ENCODE measurements around the gene CLTCL1. TPM values are rescaled to one million over a fixed set of nuclear protein-coding genes. Genes with fewer than 3 reads are reported as not detected.
A peak's percentile ranks its signal among the peaks of the same experiment; 100 is the strongest.

The CLTCL1 gene
- total RNA-seq, 2 donors from 2014 or later: 1.3 to 3.3 TPM

DNA sequence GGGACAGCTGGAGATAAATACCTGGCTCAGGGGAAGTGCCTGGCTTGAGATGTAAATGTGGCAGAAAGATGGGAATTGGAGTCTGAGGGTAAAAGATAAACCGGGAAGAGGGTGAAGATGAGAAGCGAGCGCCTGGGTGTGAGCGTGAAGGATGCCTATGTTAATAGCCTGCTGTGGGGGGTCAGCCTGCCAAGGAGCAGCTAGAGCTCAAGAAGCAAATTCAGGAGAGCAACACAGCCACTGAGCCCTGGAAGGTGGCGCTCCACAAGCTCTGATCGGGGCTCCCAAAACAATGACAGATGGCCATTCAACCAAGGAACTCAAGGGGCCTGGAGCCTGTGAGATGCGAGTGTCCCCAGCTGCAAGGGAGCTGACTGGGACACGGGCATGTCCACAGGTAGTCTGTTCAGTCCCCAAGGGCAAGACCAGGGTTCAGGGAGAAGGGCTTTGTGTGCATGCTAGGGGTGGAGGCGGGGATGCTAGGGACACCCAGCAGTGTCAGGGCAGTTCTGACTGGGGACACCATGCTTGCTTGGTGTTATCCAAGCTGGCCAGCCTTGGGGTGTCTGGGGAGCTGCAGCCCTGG, 144.2 kb downstream of the CLTCL1 start:
- DNase-seq (ENCODE audit: low spot score in 2 of 2) (no peak), ATAC-seq (no peak)
- no peak overlapping the region for H3K27ac Mint-ChIP-seq
- peaks cover 23 to 24% of the 10 kb centered on the region in 2 donors for H3K36me3 Mint-ChIP-seq
- H3K9me3 Mint-ChIP-seq: no peaks in the 10 kb centered on the region

DNA sequence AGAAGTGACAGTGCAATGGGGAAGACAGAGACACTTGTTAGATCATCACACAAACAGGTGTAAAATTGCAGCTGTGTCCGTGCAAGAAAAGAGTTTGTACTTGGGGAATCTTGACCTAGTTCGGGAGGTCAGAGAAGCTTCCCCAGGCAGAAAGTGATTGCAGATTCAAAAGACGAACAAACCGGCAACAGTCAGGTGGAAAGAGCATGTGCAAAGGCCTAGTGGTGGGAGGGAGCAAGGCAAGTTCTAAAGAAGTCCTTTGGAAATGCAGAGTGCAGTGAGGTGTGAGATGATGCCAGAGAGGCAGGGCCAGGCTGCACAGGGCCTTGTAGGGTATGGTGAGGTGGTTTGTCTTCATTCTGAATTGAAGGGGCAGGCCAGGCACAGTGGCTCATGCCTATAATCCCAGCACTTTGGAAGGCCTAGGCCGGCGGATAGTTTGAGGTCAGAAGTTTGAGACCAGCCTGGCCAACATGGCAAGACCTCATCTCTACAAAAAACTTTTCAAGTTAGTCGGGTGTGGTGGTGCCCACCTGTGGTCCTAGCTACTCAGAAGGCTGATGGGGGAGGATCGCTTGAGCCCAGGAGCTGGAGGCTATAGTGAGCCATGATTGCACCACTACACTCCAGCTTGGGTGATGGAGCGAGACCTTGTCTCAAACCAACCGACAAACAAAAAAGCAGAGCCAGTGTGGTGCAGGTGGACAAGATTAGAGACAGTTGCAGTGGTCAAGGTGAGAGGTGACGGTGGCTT, 145.1 kb downstream of the CLTCL1 start:
- ATAC-seq (no peak), DNase-seq (ENCODE audit: low spot score in 2 of 2) (no peak)
- Mint-ChIP-seq H3K27ac (no peak overlapping the region), H3K36me3 (peaks cover 16 to 17% of the 10 kb centered on the region in 2 donors), H3K9me3 (no peaks in the 10 kb centered on the region)

GRCh38 chr22:19143967-19144400, 147.5 kb downstream of the CLTCL1 start:
- DNase-seq (ENCODE audit: low spot score in 2 of 2): peak in 1 of 2 donors; percentile 40
- Mint-ChIP-seq H3K27ac (peak overlapping the region; percentile 99 to 100), H3K9me3 (no peaks in the 10 kb centered on the region), H3K36me3 (peaks cover 10% of the 10 kb centered on the region in 2 donors)
- peak; percentile 41 to 55 for ATAC-seq

- Mint-ChIP-seq H3K36me3 (peaks cover 10% of the 10 kb centered on the region in 2 donors), H3K9me3 (no peaks in the 10 kb centered on the region), H3K27ac (peak overlapping the region; percentile 99 to 100)
- DNase-seq (ENCODE audit: low spot score in 2 of 2): no peak
- ATAC-seq: no peak
Measured at GRCh38 chr22:19143212-19143611, 148.3 kb downstream of the CLTCL1 start.

GRCh38 chr22:19142394-19142793, 149.1 kb downstream of the CLTCL1 start:
- no peaks in the 10 kb centered on the region for H3K9me3 Mint-ChIP-seq
- DNase-seq (ENCODE audit: low spot score in 2 of 2) (no peak), ATAC-seq (no peak)
- no peak overlapping the region for H3K27ac Mint-ChIP-seq
- H3K36me3 Mint-ChIP-seq: peaks cover 10% of the 10 kb centered on the region in 2 donors

DNA sequence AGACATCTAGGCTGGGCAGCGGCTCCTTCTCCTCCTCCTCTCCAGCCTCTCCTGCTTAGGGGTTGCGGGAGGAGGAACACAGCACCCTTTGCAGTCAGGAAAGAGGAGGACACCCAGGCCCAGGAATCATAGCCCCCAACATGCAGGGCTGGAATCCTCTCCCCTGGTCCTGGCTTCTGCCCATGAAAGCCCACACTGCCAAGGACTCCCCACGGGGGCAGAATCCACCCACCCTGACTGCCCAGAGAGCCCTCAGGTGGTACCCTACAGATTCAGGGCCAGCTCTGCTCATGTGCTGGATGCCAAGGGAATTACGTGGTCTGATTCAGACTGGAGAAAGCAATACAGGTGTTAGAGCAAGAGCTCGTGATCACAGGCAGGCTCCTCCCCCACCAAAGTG, 151.5 kb downstream of the CLTCL1 start:
- Mint-ChIP-seq H3K36me3 (peaks cover 10 to 16% of the 10 kb centered on the region in 2 donors), H3K27ac (peak overlapping the region in 1 of 2 donors; percentile 86), H3K9me3 (no peaks in the 10 kb centered on the region)
- ATAC-seq (no peak), DNase-seq (ENCODE audit: low spot score in 2 of 2) (no peak)

GRCh38 chr22:19139001-19139356, 152.5 kb downstream of the CLTCL1 start:
- DNase-seq (ENCODE audit: low spot score in 2 of 2): no peak
- no peak for ATAC-seq
- Mint-ChIP-seq H3K27ac (no peak overlapping the region), H3K36me3 (peaks cover 3 to 11% of the 10 kb centered on the region in 2 donors), H3K9me3 (no peaks in the 10 kb centered on the region)

DNA sequence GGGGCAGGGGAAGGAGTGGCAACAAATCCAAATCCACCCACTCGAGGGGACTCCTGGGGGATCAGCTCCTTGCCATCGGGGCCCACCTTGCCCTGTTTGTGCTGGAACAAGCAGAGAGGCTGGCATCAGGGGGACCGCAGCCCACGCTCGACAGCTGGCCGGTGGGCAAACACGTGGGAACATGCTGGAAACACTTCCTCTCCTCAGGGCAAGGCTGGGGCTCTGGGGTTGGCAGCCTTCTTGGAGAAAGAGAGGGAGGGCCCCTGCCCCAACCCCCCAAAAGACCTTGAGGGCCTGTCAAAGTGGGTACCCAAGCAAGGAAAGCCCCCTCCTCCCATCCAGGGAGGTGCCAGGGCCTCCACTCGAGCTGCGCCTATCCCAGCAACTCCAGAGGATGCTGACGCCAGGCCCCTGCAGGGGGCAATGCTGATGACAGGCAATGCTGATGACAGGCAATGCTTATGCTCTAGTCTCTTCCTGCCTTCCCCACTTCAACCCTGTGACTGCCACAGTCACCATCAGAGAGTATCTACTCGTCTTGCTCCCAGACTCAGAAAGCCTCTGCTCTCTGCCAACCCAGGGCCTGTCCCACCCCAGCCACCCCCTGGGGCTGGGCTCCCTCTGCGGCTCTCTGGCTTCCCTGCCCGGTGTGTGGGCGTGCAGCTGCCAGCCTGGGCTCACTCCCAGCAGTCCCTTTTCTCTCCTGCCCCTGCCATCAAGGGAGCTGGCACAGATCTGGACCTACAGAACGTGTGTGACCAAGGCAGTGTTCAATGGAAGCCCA, 153.1 kb downstream of the CLTCL1 start:
- Mint-ChIP-seq H3K36me3 (peaks cover 0 to 6% of the 10 kb centered on the region in 2 donors), H3K27ac (no peak overlapping the region), H3K9me3 (no peaks in the 10 kb centered on the region)
- DNase-seq (ENCODE audit: low spot score in 2 of 2) (no peak), ATAC-seq (no peak)

GRCh38 chr22:19137384-19138216, 153.9 kb downstream of the CLTCL1 start:
- Mint-ChIP-seq H3K27ac (no peak overlapping the region), H3K9me3 (no peaks in the 10 kb centered on the region), H3K36me3 (peaks cover 0 to 6% of the 10 kb centered on the region in 2 donors)
- DNase-seq (ENCODE audit: low spot score in 2 of 2) (no peak), ATAC-seq (no peak)

GRCh38 chr22:19136915-19137314, 154.6 kb downstream of the CLTCL1 start:
- no peak for ATAC-seq
- H3K27ac Mint-ChIP-seq: peak overlapping the region in 1 of 2 donors; percentile 76
- H3K9me3 Mint-ChIP-seq: no peaks in the 10 kb centered on the region
- peaks cover 0 to 6% of the 10 kb centered on the region in 2 donors for H3K36me3 Mint-ChIP-seq
- DNase-seq (ENCODE audit: low spot score in 2 of 2): no peak

- H3K36me3 Mint-ChIP-seq: peaks cover 0 to 6% of the 10 kb centered on the region in 2 donors
- DNase-seq (ENCODE audit: low spot score in 2 of 2) (no peak), ATAC-seq (no peak)
- peak overlapping the region; percentile 32 to 91 for H3K27ac Mint-ChIP-seq
- no peaks in the 10 kb centered on the region for H3K9me3 Mint-ChIP-seq
Measured at GRCh38 chr22:19134874-19135273, 156.6 kb downstream of the CLTCL1 start.

- Mint-ChIP-seq H3K36me3 (peaks cover 0 to 6% of the 10 kb centered on the region in 2 donors), H3K27ac (peak overlapping the region in 1 of 2 donors; percentile 32), H3K9me3 (no peaks in the 10 kb centered on the region)
- ATAC-seq (no peak), DNase-seq (ENCODE audit: low spot score in 2 of 2) (no peak)
Measured at GRCh38 chr22:19134176-19134831, 157.2 kb downstream of the CLTCL1 start.

- no peaks in the 10 kb centered on the region for H3K9me3 Mint-ChIP-seq
- ATAC-seq: no peak
- no peak for DNase-seq (ENCODE audit: low spot score in 2 of 2)
Measured at GRCh38 chr22:19133561-19133960, 158.0 kb downstream of the CLTCL1 start.

DNA sequence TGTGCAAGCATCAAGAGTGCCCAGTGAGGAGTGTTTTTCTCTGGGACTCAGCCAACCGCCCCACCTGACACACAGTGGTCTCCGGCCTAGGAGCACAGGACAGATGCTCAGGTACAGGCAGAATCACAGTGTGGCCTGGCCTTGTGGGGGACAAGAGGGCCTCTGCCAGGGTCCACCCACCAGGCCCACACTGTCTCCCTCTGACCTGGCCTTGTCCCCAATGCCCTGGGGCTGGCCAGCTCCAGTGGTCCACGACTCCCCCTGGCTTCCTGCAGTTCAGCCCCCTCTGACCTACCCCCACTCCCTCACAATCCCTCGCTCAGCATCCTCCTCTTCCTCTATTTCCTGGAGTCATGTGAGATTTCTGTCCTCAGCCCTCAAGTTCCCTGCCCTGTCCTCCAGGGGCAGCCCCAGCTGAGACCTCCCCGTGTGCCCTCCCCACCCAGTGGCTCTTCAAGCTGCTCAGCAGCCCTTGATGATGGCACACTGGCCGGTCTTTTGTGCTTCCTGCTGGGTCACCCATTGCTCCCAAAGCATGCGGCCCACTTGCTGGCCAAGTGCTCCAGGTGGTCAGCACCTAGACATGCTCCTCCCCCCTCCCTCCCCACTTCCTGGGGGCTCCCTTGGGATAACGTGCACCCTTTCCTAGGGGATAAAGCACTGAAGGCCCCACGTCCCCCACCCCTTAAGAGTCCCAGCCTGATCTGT, 158.7 kb downstream of the CLTCL1 start:
- H3K27ac Mint-ChIP-seq: no peak overlapping the region
- H3K9me3 Mint-ChIP-seq: no peaks in the 10 kb centered on the region
- ATAC-seq: no peak
- DNase-seq (ENCODE audit: low spot score in 2 of 2): no peak
- H3K36me3 Mint-ChIP-seq: peaks cover 0 to 6% of the 10 kb centered on the region in 2 donors

More at GRCh38 chr22:19133561-19133960, 158.0 kb downstream of the CLTCL1 start:
- Mint-ChIP-seq H3K27ac (no peak overlapping the region), H3K36me3 (peaks cover 0 to 6% of the 10 kb centered on the region in 2 donors)

GRCh38 chr22:19132153-19132552, 159.4 kb downstream of the CLTCL1 start:
- DNase-seq (ENCODE audit: low spot score in 2 of 2): no peak
- Mint-ChIP-seq H3K36me3 (peaks cover 0 to 6% of the 10 kb centered on the region in 2 donors), H3K9me3 (no peaks in the 10 kb centered on the region), H3K27ac (peak overlapping the region in 1 of 2 donors; percentile 47)
- no peak for ATAC-seq
